HCT116 (cell line): ENCODE measurements around the gene MEGF6. TPM values are rescaled to one million over a fixed set of nuclear protein-coding genes. Genes with fewer than 3 reads are reported as not detected.

ENCODE experiments used
- ATAC-seq: fragments of 200-7000 bp; cut with Tn5 transposase; 2 replicates; pipeline ENCODE4 v1.9.1; 2020; ENCODE audit warnings: mild to moderate bottlenecking, moderate library complexity
- BruUV-seq: library from RNA; stranded (reverse); fragments of 400-500 nt; replicated peaks from 2 replicates; lab custom pipeline; 2021; lab: Mats Ljungman, UMichigan
- CTCF ChIA-PET: fragments of 300-600 bp; sonication (Branson Sonifier 250); formaldehyde crosslinking; loops from one replicate; lab custom pipeline; 2021; ENCODE audit warnings: antibody characterized with exemption; lab: Charles Lee
- POLR2A ChIA-PET: fragments of 300-600, 350-600 bp; sonication (Branson Sonifier 250); formaldehyde crosslinking; loops from one replicate; lab custom pipeline; 2021; ENCODE audit warnings: antibody characterized with exemption; lab: Charles Lee
- RAD21 ChIA-PET, 2 experiments: fragments of 300-600 bp; sonication (Branson Sonifier 250); formaldehyde crosslinking; loops; one replicate each; lab custom pipeline; 2023; ENCODE audit warnings: low total read pairs in 2 of 2; ENCODE audit not compliant: uncharacterized antibody in 2 of 2, unreplicated experiment in 2 of 2, low non-redundant PET in 1 of 2; lab: Charles Lee
- DNase-seq: peaks from one replicate; pipeline ENCODE4 v3.0.0-alpha.2; 2010; ENCODE audit warnings: low read depth, low spot score
- H2AFZ ChIP-seq: fragments of 200-600 bp; shearing (Covaris generic), sonication (generic); 2 replicates; pipeline ENCODE4 v1.6.1; 2017; ENCODE audit warnings: low read depth, mixed run types, mixed read lengths, antibody characterized with exemption, low read length; ENCODE audit not compliant: poor library complexity, severe bottlenecking
- H3K27ac ChIP-seq: 2 replicates; pipeline ENCODE4 v1.5.1; 2012; ENCODE audit warnings: low read depth, low read length
- H3K27me3 ChIP-seq: fragments of 200-600 bp; sonication (generic); 2 replicates; pipeline ENCODE4 v1.6.1; 2016; ENCODE audit warnings: mixed run types, low read length, mixed read lengths; ENCODE audit not compliant: insufficient read depth
- H3K36me3 ChIP-seq, 2 experiments: fragments of 200-500 bp in 1 of 2; fragments of 200-600 bp in 1 of 2; sonication (Bioruptor generic) in 1 of 2; sonication (generic) in 1 of 2; 2 replicates each; pipeline versions ENCODE4 v1.5.1 to v1.6.1; 2014 to 2016; ENCODE audit warnings: low read length in 2 of 2, inconsistent platforms in 1 of 2, mixed read lengths in 1 of 2, mixed run types in 1 of 2; ENCODE audit not compliant: insufficient read depth in 2 of 2, control insufficient read depth in 1 of 2
- H3K4me1 ChIP-seq, 2 experiments: fragments of 200-600 bp in 1 of 2; sonication (generic) in 1 of 2; 2 replicates each; pipeline versions ENCODE4 v1.5.1 to v1.6.1; 2012 to 2017; ENCODE audit warnings: low read length in 2 of 2, inconsistent platforms in 1 of 2, mild to moderate bottlenecking in 1 of 2, mixed read lengths in 1 of 2, mixed run types in 1 of 2, moderate library complexity in 1 of 2; ENCODE audit not compliant: insufficient read depth in 2 of 2, control insufficient read depth in 1 of 2
- H3K4me2 ChIP-seq: fragments of 200-600 bp; sonication (generic); 2 replicates; pipeline ENCODE4 v1.6.1; 2017; ENCODE audit warnings: mixed run types, low read length, mixed read lengths
- H3K4me3 ChIP-seq, 2 experiments: fragments of 200-600 bp in 1 of 2; sonication (generic) in 1 of 2; replicated peaks in 1 of 2; 2 replicates each; pipeline ENCODE4 v1.5.1; 2011 to 2016; ENCODE audit warnings: low read length in 2 of 2, control low read depth in 1 of 2, low read depth in 1 of 2, mild to moderate bottlenecking in 1 of 2, mixed read lengths in 1 of 2, mixed run types in 1 of 2
- H3K79me2 ChIP-seq: fragments of 200-600 bp; sonication (generic); 2 replicates; pipeline ENCODE4 v1.6.1; 2017; ENCODE audit warnings: mild to moderate bottlenecking, mixed run types, low read length, moderate library complexity, mixed read lengths; ENCODE audit not compliant: insufficient read depth
- H3K9ac ChIP-seq: fragments of 200-600 bp; sonication (generic); 2 replicates; pipeline ENCODE4 v1.6.1; 2016; ENCODE audit warnings: low read length, mixed read lengths
- H3K9me2 ChIP-seq: fragments of 200-600 bp; sonication (generic), shearing (Covaris generic); 2 replicates; pipeline ENCODE4 v1.6.1; 2017; ENCODE audit warnings: mixed run types, mild to moderate bottlenecking, moderate library complexity; ENCODE audit not compliant: insufficient read depth
- H3K9me3 ChIP-seq, 2 experiments: fragments of 200-500 bp in 1 of 2; fragments of 200-600 bp in 1 of 2; sonication (Bioruptor generic) in 1 of 2; sonication (generic) in 1 of 2; 2 replicates each; pipeline ENCODE4 v1.6.1; 2014 to 2017; ENCODE audit warnings: low read length in 2 of 2, mixed read lengths in 2 of 2, inconsistent platforms in 1 of 2, low read depth in 1 of 2, mild to moderate bottlenecking in 1 of 2, mixed run types in 1 of 2, moderate library complexity in 1 of 2; ENCODE audit not compliant: control insufficient read depth in 1 of 2, insufficient read depth in 1 of 2
- H4K20me1 ChIP-seq: fragments of 200-600 bp; sonication (generic), shearing (Covaris generic); 2 replicates; pipeline ENCODE4 v1.6.1; 2017; ENCODE audit warnings: mixed run types, mild to moderate bottlenecking, moderate library complexity; ENCODE audit not compliant: insufficient read depth
- EGR1 ChIP-seq: IDR thresholded peaks from 2 replicates; pipeline ENCODE4 v1.6.1; 2012; ENCODE audit warnings: low read depth
- FOSL1 ChIP-seq: IDR thresholded peaks from 2 replicates; pipeline ENCODE4 v1.6.1; 2012; ENCODE audit warnings: low read depth
- POLR2A ChIP-seq: IDR thresholded peaks from 2 replicates; pipeline ENCODE4 v1.7.0; 2011; ENCODE audit warnings: borderline replicate concordance; ENCODE audit not compliant: insufficient read depth, insufficient read length; ENCODE audit errors: extremely low read depth
- POLR2AphosphoS5 ChIP-seq: IDR thresholded peaks from 2 replicates; pipeline ENCODE4 v1.6.1; 2011; ENCODE audit warnings: mild to moderate bottlenecking, low read depth, low read length, moderate library complexity
- RAD21 ChIP-seq: IDR thresholded peaks from 2 replicates; pipeline ENCODE4 v1.6.1; 2012; ENCODE audit warnings: low read depth, mild to moderate bottlenecking
- REST ChIP-seq: IDR thresholded peaks from 2 replicates; pipeline ENCODE4 v1.6.1; 2012; ENCODE audit warnings: low read depth
- SP1 ChIP-seq: IDR thresholded peaks from 2 replicates; pipeline ENCODE4 v1.6.1; 2012; ENCODE audit warnings: low read depth
- TCF7L2 ChIP-seq: IDR thresholded peaks from 2 replicates; pipeline ENCODE4 v1.7.0; 2011; ENCODE audit warnings: borderline replicate concordance, inconsistent platforms; ENCODE audit not compliant: insufficient read depth, insufficient read length; ENCODE audit errors: extremely low read depth
- intact Hi-C: fragments of 100-400 bp; cut with micrococcal nuclease; formaldehyde crosslinking; loops from 2 replicates; pipeline ENCODE4 v1.10.0; 2022
- total RNA-seq: library from RNA; stranded (reverse); gene quantifications from one replicate; pipeline ENCODE4 v1.2.1, GENCODE V29; 2021; ENCODE audit not compliant: unreplicated experiment
- TF ChIP-seq, protein P1 (sequence below), 3 experiments: fragments of 200-600 bp in 1 of 3; sonication (generic) in 1 of 3; IDR thresholded peaks in 2 of 3; conservative IDR thresholded peaks in 1 of 3; 2 replicates each; pipeline ENCODE4 v1.5.1; 2012 to 2017; ENCODE audit warnings: low read depth in 2 of 3, low read length in 2 of 3, antibody characterized with exemption in 1 of 3, borderline replicate concordance in 1 of 3, control low read depth in 1 of 3, mild to moderate bottlenecking in 1 of 3, mixed read lengths in 1 of 3, mixed run types in 1 of 3, moderate library complexity in 1 of 3; ENCODE audit not compliant: insufficient read depth in 1 of 3

MEGF6 gene
- total RNA-seq, 1 experiment from 2014 or later, result 47.6 TPM

- intact Hi-C loops, result loop anchor here (10.0 kb wide), 1 partner anchor 1025 kb away; the partner anchor contains the start of gene PRXL2B
- H3K4me3 ChIP-seq, result peak overlapping the region; percentile 58 to 72
- TF ChIP-seq FOSL1 (no peak), RAD21 (no peak), TCF7L2 (no peak), SP1 (no peak), POLR2AphosphoS5 (no peak), EGR1 (no peak), POLR2A (no peak), REST (no peak)
- TF ChIP-seq, protein P1, sequence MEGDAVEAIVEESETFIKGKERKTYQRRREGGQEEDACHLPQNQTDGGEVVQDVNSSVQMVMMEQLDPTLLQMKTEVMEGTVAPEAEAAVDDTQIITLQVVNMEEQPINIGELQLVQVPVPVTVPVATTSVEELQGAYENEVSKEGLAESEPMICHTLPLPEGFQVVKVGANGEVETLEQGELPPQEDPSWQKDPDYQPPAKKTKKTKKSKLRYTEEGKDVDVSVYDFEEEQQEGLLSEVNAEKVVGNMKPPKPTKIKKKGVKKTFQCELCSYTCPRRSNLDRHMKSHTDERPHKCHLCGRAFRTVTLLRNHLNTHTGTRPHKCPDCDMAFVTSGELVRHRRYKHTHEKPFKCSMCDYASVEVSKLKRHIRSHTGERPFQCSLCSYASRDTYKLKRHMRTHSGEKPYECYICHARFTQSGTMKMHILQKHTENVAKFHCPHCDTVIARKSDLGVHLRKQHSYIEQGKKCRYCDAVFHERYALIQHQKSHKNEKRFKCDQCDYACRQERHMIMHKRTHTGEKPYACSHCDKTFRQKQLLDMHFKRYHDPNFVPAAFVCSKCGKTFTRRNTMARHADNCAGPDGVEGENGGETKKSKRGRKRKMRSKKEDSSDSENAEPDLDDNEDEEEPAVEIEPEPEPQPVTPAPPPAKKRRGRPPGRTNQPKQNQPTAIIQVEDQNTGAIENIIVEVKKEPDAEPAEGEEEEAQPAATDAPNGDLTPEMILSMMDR (IDR thresholded peaks at IDR 0.05 in 2 of 3, conservative IDR thresholded peaks at IDR 0.05 in 1 of 3; ENCODE audit: borderline replicate concordance in 1 of 3, insufficient read depth in 1 of 3, low read depth in 2 of 3, low read length in 2 of 3), result no peak
- POLR2A ChIA-PET, result no interaction called here
- H3K9me3 ChIP-seq, result no peaks in the 10 kb centered on the region
- TSS peak; percentile 69 for BruUV-seq
- no peaks in the 10 kb centered on the region for H3K79me2 ChIP-seq
- H3K4me2 ChIP-seq, result peak overlapping the region; percentile 98
- H4K20me1 ChIP-seq, result no peaks in the 10 kb centered on the region
- DNase-seq (no peak), ATAC-seq (no peak)
- no peak overlapping the region for H2AFZ ChIP-seq
- peaks cover 35 to 51% of the 10 kb centered on the region in 2 experiments for H3K4me1 ChIP-seq
- H3K36me3 ChIP-seq, result no peaks in the 10 kb centered on the region
- RAD21 ChIA-PET, result no interaction called here
- H3K9me2 ChIP-seq, result no peaks in the 10 kb centered on the region
- H3K27me3 ChIP-seq, result no peaks in the 10 kb centered on the region
- H3K9ac ChIP-seq, result peak overlapping the region; percentile 73
- H3K27ac ChIP-seq, result no peak overlapping the region; the same call in 1 of the 2 replicates
- CTCF ChIA-PET, result no interaction called here
Observed at GRCh38 chr1:3609769-3610526, 1.4 kb downstream of the MEGF6 start.
